HG03354 (cell line): Measurements from ENCODE around the gene RWDD1.
A peak's percentile ranks its signal among the peaks of the same experiment; 100 is the strongest.

Experiments used
- ATAC-seq: cut with Tn5 transposase; IDR thresholded peaks from one replicate; pipeline ENCODE4 v1.9.1; 2021; ENCODE audit warnings: mild to moderate bottlenecking; ENCODE audit not compliant: unreplicated experiment, poor library complexity, severe bottlenecking

Gene RWDD1

DNA sequence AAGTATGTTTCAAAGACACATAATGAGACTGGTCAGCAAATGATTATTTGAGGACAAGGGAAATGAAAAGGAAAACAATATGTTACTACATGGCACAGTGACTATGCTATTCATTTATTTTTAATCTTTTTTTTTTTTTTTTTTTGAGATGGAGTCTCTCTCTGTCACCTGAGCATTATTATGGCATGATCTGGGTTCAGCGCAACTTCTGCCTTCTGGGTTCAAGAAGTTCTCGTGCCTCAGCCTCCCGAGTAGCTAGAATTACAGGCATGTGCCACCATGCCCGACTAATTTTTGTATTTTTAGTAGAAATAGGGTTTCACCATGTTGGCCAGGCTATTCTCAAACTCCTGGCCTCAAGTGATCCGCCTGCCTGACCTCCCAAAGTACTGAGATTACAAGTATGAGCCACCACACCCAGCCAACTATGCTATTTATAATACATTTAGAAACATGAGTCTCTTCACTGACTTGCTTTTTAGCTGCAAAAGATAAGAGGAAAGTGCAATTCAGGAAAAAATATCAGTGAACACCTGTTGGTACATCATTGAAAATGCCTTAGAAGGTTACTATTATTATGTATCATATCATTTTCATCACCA is 14.4 kb upstream of the RWDD1 start:
- ATAC-seq, result no peak

DNA sequence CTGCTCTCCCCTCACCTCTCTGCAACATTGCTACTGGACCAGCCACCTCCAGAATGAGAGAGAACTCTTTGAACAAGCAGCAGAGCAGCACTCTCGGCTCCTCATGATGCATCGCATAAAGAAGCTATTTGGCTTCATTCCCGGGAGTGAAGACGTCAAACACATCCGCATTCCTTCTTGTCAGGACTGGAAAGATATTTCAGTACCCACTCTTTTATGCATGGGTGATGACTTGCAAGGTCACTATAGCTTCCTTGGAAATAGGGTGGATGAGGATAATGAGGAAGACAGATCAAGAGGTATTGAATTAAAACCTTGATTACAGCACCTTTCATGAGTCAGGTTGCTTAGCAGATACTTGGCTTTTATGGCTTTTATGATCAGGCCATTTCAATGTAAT is 13.4 kb upstream of the RWDD1 start:
- ATAC-seq, result no peak

DNA sequence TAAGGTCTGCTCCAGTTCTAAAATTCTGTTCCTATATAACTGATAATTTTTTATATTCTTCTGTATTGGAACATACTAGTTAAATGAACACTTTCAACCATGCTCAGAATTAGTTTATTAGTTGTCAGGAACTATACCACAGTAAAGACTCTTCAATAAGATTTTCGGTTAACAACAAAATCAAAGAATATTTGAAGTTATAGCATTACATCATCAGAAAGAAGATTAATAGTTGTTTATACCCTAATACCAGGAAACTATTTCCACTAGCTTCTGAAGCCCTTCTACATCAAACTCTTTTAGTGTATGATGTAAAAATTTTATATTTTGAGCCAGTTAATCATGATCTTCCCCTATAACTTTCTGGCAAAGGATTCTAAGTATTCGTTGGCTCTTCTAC is 11.2 kb upstream of the RWDD1 start:
- no peak for ATAC-seq

- ATAC-seq, result peak; percentile 75
Measured at GRCh38 chr6:116561377-116562018, 9.8 kb upstream of the RWDD1 start.

- ATAC-seq, result no peak
Measured at GRCh38 chr6:116562019-116562403, 9.3 kb upstream of the RWDD1 start.

DNA sequence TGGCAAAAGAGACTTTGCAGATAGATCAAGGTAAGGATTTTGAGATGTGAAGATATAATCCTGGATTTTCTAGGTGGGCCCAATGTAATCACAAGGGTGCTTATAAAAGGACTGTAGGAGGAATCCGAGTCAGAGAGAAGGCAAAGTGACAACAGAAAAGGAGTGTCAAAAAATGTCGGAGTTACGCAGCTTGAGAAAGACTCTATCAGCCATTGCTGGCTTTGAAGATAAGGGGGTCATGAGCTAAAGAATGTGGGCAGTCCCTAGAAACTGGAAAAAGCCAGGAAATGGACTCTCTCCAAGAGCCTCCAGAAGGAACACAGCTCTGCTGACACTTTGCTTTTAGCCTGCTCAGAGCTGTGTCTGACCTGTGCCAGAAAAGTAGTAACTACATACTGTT is 8.7 kb upstream of the RWDD1 start:
- ATAC-seq, result no peak

DNA sequence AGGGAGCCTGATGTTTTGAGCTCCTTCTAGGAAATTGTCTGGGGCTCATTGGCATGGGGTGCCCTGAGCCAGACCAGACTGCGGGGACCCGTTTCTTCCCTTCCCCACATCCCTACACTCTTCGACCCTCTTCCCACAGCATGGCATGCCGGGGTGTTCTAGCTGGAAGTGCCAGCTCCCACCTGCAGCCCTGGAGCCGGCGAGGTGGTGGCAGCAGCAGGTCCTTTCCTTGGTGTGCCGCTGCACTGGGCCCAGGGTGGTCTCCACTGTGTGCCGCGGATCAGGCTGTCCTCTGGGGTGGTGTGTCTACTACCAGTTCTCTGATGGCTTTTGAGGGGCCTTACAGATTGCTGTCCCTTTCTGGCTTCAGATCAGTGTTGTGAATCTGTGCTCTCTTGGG is 7.5 kb upstream of the RWDD1 start:
- no peak for ATAC-seq

DNA sequence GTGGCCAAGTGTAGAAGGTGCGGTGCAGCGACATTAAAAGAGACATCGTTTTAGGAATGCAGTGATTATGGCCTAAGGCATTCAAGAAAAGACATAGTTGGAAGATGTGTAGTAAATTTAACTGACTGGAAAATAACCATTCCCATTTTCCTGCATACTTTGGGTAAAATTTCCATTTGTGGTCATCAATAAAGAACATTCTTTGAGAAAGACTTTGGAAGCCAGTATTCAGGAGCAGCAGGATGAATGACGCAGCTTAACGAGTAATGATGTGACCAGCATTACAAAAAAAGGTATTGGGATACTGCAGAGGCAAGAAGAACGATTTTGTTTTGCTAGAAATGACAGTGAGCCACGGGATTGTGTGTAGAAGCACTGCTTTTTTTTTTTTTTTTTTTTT is 7.0 kb upstream of the RWDD1 start:
- no peak for ATAC-seq

- ATAC-seq, result peak; percentile 51
Measured at GRCh38 chr6:116564921-116565872, 6.1 kb upstream of the RWDD1 start.

- ATAC-seq, result no peak
Measured at GRCh38 chr6:116568111-116568510, 3.2 kb upstream of the RWDD1 start.

DNA sequence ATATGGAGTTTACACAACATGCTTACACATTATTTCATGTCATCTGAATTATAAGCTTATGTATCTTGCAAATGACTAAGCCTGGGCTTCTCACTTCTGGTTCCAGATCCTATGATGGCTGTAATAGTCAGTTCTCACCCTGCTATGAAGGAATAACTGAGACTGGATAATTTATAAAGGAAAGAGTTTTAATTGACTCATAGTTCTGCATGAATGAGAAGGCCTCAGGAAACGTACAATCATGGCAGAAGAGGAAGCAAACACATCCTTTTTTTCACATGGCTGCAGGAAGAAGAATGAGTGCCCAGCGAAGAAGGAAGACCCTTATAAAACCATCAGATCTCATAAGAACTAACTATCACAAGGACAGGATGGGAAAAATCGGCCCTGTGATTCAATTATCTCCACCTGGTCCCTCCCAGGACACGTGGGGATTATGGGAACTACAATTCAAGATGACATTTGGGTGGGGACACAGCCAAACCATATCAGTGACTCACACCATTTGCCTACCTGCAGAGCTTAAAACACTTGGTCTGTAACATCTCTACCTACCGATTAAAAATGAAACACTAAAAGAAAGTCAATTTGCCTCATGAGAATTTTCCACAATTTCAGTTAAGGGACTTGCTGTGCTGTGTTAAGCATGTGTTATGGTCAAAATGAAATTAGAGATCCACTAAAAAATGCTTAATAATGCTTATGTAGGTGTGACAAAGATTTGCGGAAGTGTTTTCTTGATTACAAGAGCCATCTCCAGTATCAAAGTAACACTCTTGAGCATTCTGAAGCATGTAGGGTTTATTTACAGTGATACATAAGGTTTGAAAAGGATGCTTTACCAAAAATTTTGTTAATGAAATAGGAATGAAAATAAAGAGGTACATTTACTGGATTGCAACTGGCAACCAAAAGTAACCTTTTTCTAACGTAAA is 2.2 kb upstream of the RWDD1 start:
- no peak for ATAC-seq

- no peak for ATAC-seq
Measured at GRCh38 chr6:116571683-116572000, 338 bp downstream of the RWDD1 start.

DNA sequence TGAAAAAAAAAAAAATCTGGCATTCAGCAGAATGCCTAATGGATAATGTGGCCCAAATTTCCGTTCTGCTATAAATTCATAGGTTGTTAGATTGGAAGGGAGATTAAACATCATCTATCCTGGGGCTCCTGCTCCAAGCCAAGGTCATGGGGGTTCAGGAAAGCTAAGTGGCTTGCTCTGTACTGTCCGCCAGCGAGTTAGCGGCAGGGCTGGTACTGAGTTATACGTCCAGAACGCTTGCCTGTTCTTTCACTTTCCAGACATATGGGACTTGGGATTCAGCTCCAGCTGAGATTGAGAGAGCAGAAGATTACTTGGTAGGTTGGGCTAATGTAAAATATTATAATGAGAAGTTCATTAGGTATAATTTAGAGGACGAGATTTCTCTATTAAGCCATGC is 858 bp downstream of the RWDD1 start:
- ATAC-seq, result no peak

GRCh38 chr6:116575227-116575626 is 3.9 kb downstream of the RWDD1 start:
- ATAC-seq, result no peak

- no peak for ATAC-seq
Measured at GRCh38 chr6:116577486-116577885, 6.2 kb downstream of the RWDD1 start.

GRCh38 chr6:116578335-116578734 is 7.0 kb downstream of the RWDD1 start:
- no peak for ATAC-seq

DNA sequence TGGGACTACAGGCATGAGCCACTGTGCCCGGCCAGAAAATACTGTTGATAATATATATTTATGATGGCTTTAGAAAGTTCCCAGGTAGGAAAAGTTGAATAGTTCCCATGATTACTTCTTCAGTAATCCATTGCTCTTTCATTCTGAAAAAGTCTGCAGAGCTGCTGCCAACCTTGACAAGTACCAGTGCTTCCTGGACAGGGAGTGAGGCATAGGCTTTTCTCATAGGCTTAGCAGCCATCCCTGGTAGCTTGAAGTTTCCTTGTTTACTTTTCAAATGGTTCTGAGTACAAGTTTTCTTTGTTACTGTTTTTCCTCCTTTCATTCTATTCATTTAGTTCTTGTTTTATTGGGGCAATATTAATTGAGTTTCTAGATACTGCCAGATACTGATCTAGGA is 7.8 kb downstream of the RWDD1 start:
- no peak for ATAC-seq

DNA sequence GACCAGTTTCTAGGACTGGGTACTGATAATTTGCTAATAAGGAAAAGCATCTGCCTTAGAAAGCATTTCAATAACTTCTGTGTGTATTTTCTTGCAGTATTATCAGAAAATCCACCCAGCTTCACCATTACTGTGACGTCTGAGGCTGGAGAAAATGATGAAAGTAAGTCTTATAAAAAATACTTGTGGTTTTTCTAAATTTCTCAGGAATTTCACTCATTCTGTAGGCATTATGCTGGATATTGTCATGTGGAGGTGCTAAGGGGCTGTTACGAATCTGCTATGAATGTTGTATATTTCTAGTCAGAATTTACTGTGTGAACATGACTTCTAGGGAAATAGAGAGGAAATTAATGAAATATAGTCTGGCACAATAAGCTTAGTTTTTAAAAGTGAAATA is 8.9 kb downstream of the RWDD1 start:
- ATAC-seq, result no peak

GRCh38 chr6:116586276-116586675 is 15.0 kb downstream of the RWDD1 start:
- ATAC-seq, result no peak

DNA sequence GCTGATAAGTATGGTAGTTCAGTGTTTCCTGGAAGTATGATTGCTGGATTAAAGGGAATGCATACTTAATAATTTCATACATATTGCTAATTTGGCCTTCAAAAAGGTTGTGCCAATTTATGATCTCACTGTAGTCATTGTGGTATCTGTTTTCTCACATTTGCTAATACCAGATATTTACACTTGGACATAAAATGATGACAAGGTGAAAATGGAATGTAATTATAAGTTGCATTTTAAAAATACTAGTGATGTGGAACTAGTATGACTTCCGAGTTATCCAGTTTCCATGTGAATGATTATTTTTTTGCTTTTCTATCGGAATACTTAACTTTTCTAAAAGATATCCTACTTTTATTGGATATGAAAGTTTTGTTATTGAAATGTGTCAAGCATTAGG is 15.4 kb downstream of the RWDD1 start:
- ATAC-seq, result no peak
